Astrocyte (in vitro differentiated cells and primary cell): Measurements from ENCODE around the gene RAB26. TPM values are rescaled to one million over a fixed set of nuclear protein-coding genes. Genes with fewer than 3 reads are reported as not detected.

Experiments
- DNase-seq: peaks from one replicate; pipeline ENCODE4 v3.0.0-alpha.2; 2010; ENCODE audit warnings: low read depth
- FAIRE-seq: peaks from 2 replicates; lab custom pipeline; 2011; peaks lifted over from hg19 to GRCh38; lab: Jason Lieb, UNC
- H2AFZ ChIP-seq: 2 replicates; pipeline ENCODE4 v1.6.0; 2012; ENCODE audit warnings: low read depth, low read length, inconsistent platforms
- H3K27ac ChIP-seq: 2 replicates; pipeline ENCODE4 v1.5.1; 2011; ENCODE audit warnings: low read depth, low read length, inconsistent platforms
- H3K27me3 ChIP-seq: 2 replicates; pipeline ENCODE4 v1.6.0; 2011; ENCODE audit warnings: low read length, inconsistent platforms; ENCODE audit not compliant: insufficient read depth
- H3K36me3 ChIP-seq: 2 replicates; pipeline ENCODE4 v1.5.1; 2011; ENCODE audit warnings: low read length, inconsistent platforms; ENCODE audit not compliant: insufficient read depth
- H3K4me1 ChIP-seq: 2 replicates; pipeline ENCODE4 v1.5.1; 2011; ENCODE audit warnings: low read length, inconsistent platforms; ENCODE audit not compliant: insufficient read depth
- H3K4me2 ChIP-seq: 2 replicates; pipeline ENCODE4 v1.6.0; 2012; ENCODE audit warnings: low read length, inconsistent platforms
- H3K4me3 ChIP-seq: 2 replicates; pipeline ENCODE4 v1.5.1; 2011; ENCODE audit warnings: low read depth, mild to moderate bottlenecking, low read length, inconsistent platforms; ENCODE audit not compliant: insufficient read depth
- H3K79me2 ChIP-seq: 2 replicates; pipeline ENCODE4 v1.6.0; 2012; ENCODE audit warnings: mild to moderate bottlenecking, low read length, inconsistent platforms; ENCODE audit not compliant: insufficient read depth
- H3K9ac ChIP-seq: 2 replicates; pipeline ENCODE4 v1.6.0; 2012; ENCODE audit warnings: mild to moderate bottlenecking, low read length, inconsistent platforms
- H3K9me3 ChIP-seq: 2 replicates; pipeline ENCODE4 v1.5.1; 2012; ENCODE audit warnings: low read depth, mild to moderate bottlenecking, low read length, inconsistent platforms; ENCODE audit not compliant: insufficient read depth
- H4K20me1 ChIP-seq: 2 replicates; pipeline ENCODE4 v1.6.0; 2012; ENCODE audit warnings: low read length, inconsistent platforms; ENCODE audit not compliant: insufficient read depth
- H3K27ac Mint-ChIP-seq: one replicate; pipeline ENCODE4 v1.8.0; 2021; ENCODE audit warnings: mild to moderate bottlenecking, mixed read lengths; ENCODE audit not compliant: unreplicated experiment
- H3K27me3 Mint-ChIP-seq: one replicate; pipeline ENCODE4 v1.8.0; 2021; ENCODE audit warnings: low read depth, mixed read lengths; ENCODE audit not compliant: unreplicated experiment
- H3K36me3 Mint-ChIP-seq: one replicate; pipeline ENCODE4 v1.8.0; 2021; ENCODE audit warnings: low read depth, mixed read lengths; ENCODE audit not compliant: unreplicated experiment
- H3K4me1 Mint-ChIP-seq: one replicate; pipeline ENCODE4 v1.8.0; 2021; ENCODE audit warnings: low read depth, mixed read lengths; ENCODE audit not compliant: unreplicated experiment
- H3K4me3 Mint-ChIP-seq: one replicate; pipeline ENCODE4 v1.8.0; 2021; ENCODE audit warnings: mild to moderate bottlenecking, moderate library complexity, mixed read lengths; ENCODE audit not compliant: unreplicated experiment
- H3K9me3 Mint-ChIP-seq: one replicate; pipeline ENCODE4 v1.8.0; 2021; ENCODE audit warnings: mild to moderate bottlenecking, mixed read lengths; ENCODE audit not compliant: unreplicated experiment
- CTCF ChIP-seq: IDR thresholded peaks from 2 replicates; pipeline ENCODE4 v1.5.1; 2011; ENCODE audit warnings: low read depth, mild to moderate bottlenecking, inconsistent platforms, low read length, moderate library complexity; ENCODE audit not compliant: insufficient read depth
- EZH2 ChIP-seq: IDR thresholded peaks from 2 replicates; pipeline ENCODE4 v1.6.1; 2012; ENCODE audit warnings: mild to moderate bottlenecking, low read length, inconsistent platforms; ENCODE audit not compliant: insufficient read depth
- total RNA-seq: library from RNA; stranded (reverse); gene quantifications from 2 replicates; pipeline ENCODE4 v1.2.1, GENCODE V29; 2021

RAB26 gene
- total RNA-seq, 1 donor from 2014 or later, result 1.4 TPM

DNA sequence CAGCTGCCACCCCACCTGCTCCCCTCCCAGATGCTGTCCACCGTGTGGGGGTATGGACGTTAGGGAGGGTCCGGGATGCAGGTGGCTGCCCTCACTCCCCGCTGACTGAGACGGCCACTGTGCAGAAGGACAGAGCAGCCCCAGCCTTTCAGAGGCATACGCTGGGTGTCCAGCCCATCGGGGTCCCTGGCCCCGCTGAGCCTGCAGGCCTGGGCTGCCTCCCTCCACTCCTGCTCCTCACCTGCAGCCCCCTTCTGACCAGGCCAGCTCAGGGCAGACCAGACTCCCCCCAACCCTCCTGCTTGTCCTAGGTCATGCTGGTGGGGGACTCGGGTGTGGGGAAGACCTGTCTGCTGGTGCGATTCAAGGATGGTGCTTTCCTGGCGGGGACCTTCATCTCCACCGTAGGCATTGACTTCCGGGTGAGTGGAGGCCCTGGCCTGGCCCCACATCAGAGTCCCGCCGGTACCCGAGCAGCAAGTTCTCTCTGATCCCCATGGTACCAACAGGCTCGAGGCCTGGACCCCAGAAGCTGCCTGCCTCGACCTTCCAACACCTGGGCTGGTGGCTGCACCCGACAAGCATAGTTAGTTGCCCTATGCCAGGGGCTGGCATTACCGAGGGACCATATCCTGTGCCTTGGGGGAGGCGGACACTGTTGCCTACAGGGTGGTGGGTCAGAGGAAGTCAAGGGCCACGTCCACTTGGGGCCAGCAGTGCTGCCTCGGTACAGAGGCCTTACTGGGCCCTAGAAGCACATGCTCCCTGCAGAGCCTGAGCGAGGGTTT lies 1.4 kb downstream of the RAB26 start:
- Histone ChIP-seq H2AFZ (no peak overlapping the region), H3K4me1 (peaks cover 56% of the 10 kb centered on the region), H3K79me2 (peaks cover 38% of the 10 kb centered on the region), H3K4me2 (peak overlapping the region; percentile 100), H3K9ac (peak overlapping the region; percentile 43), H4K20me1 (peaks cover 79% of the 10 kb centered on the region), H3K36me3 (peaks cover 7% of the 10 kb centered on the region), H3K27me3 (no peaks in the 10 kb centered on the region), H3K4me3 (peak overlapping the region; percentile 1), H3K27ac (no peak overlapping the region), H3K9me3 (no peaks in the 10 kb centered on the region)
- DNase-seq, result no peak
- Mint-ChIP-seq H3K27me3 (no peaks in the 10 kb centered on the region), H3K4me1 (peaks cover 17% of the 10 kb centered on the region), H3K4me3 (peak overlapping the region; percentile 54), H3K9me3 (no peaks in the 10 kb centered on the region), H3K36me3 (peaks cover 13% of the 10 kb centered on the region), H3K27ac (no peak overlapping the region)
- no peak for FAIRE-seq
- TF ChIP-seq EZH2 (no peak), CTCF (no peak)

- DNase-seq (peak; percentile 57), FAIRE-seq (no peak)
- Histone ChIP-seq H2AFZ (no peak overlapping the region), H3K9ac (peak overlapping the region; percentile 96), H4K20me1 (peaks cover 81% of the 10 kb centered on the region), H3K9me3 (no peaks in the 10 kb centered on the region), H3K4me2 (peak overlapping the region; percentile 100), H3K27ac (no peak overlapping the region), H3K4me3 (no peak overlapping the region), H3K36me3 (peaks cover 7% of the 10 kb centered on the region), H3K27me3 (no peaks in the 10 kb centered on the region), H3K4me1 (peaks cover 56% of the 10 kb centered on the region), H3K79me2 (peaks cover 41% of the 10 kb centered on the region)
- no peaks in the 10 kb centered on the region for H3K9me3 Mint-ChIP-seq
- peak overlapping the region; percentile 94 for H3K4me3 Mint-ChIP-seq
- no peaks in the 10 kb centered on the region for H3K27me3 Mint-ChIP-seq
- no peak for TF ChIP-seq CTCF
- no peak for TF ChIP-seq EZH2
- peaks cover 17% of the 10 kb centered on the region for H3K4me1 Mint-ChIP-seq
- no peak overlapping the region for H3K27ac Mint-ChIP-seq
- peaks cover 13% of the 10 kb centered on the region for H3K36me3 Mint-ChIP-seq
Measured at GRCh38 chr16:2150418-2151187, 2.2 kb downstream of the RAB26 start.
